CD4-positive, alpha-beta memory T cell (primary cell): ENCODE results near the gene NHLRC4. TPM values are rescaled to one million over a fixed set of nuclear protein-coding genes. Genes with fewer than 3 reads are reported as not detected.
A peak's percentile ranks its signal among the peaks of the same experiment; 100 is the strongest.

ENCODE experiments used
- CTCF ChIA-PET: fragments of 350-600 bp; sonication (Branson Sonifier 250); formaldehyde crosslinking; loops from one replicate; lab custom pipeline; 2021; ENCODE audit warnings: inconsistent platforms; ENCODE audit not compliant: partially characterized antibody; lab: Charles Lee
- POLR2A ChIA-PET: fragments of 350-600 bp; sonication (Branson Sonifier 250); formaldehyde crosslinking; loops from one replicate; lab custom pipeline; 2021; ENCODE audit not compliant: partially characterized antibody; lab: Charles Lee
- DNase-seq, 5 donors: peaks; one replicate each; pipeline versions ENCODE4 v3.0.0 to v3.0.0-alpha.2; 2020 to 2022; ENCODE audit warnings: mixed read lengths in 1 of 5
- H3K27ac ChIP-seq: one replicate; pipeline ENCODE4 v1.7.0; 2013; ENCODE audit warnings: low read depth, low read length
- H3K27me3 ChIP-seq: 2 replicates; pipeline ENCODE4 v1.7.0; 2013; ENCODE audit warnings: mild to moderate bottlenecking, low read length, moderate library complexity; ENCODE audit not compliant: insufficient read depth
- H3K36me3 ChIP-seq: 2 replicates; pipeline ENCODE4 v1.7.0; 2013; ENCODE audit warnings: mild to moderate bottlenecking, low read length, moderate library complexity; ENCODE audit not compliant: insufficient read depth
- H3K4me1 ChIP-seq: 2 replicates; pipeline ENCODE4 v1.7.0; 2013; ENCODE audit warnings: mild to moderate bottlenecking, low read length, moderate library complexity; ENCODE audit not compliant: insufficient read depth
- H3K4me3 ChIP-seq, 2 donors: one replicate each; pipeline ENCODE4 v1.7.0; 2013; ENCODE audit warnings: low read length in 2 of 2, mild to moderate bottlenecking in 1 of 2
- H3K9me3 ChIP-seq, 2 donors: one replicate each; pipeline ENCODE4 v1.7.0; 2013; ENCODE audit warnings: low read length in 2 of 2, control low read depth in 1 of 2; ENCODE audit not compliant: control insufficient read depth in 1 of 2
- H3K27ac Mint-ChIP-seq, 7 donors: one replicate each; pipeline ENCODE4 v1.8.0; 2020 to 2021; ENCODE audit warnings: mixed read lengths in 7 of 7, mild to moderate bottlenecking in 6 of 7, inconsistent platforms in 3 of 7, moderate library complexity in 3 of 7
- H3K27me3 Mint-ChIP-seq, 2 donors: one replicate each; pipeline ENCODE4 v1.8.0; 2020 to 2021; ENCODE audit warnings: mixed read lengths in 2 of 2
- H3K36me3 Mint-ChIP-seq, 2 donors: one replicate each; pipeline ENCODE4 v1.8.0; 2020 to 2021; ENCODE audit warnings: mixed read lengths in 2 of 2, inconsistent platforms in 1 of 2, mild to moderate bottlenecking in 1 of 2
- H3K4me1 Mint-ChIP-seq, 4 donors: one replicate each; pipeline ENCODE4 v1.8.0; 2020 to 2021; ENCODE audit warnings: mixed read lengths in 4 of 4, mild to moderate bottlenecking in 1 of 4
- H3K4me3 Mint-ChIP-seq, 8 donors: one replicate each; pipeline ENCODE4 v1.8.0; 2020 to 2021; ENCODE audit warnings: mixed read lengths in 8 of 8, mild to moderate bottlenecking in 7 of 8, moderate library complexity in 6 of 8, inconsistent platforms in 3 of 8
- H3K9me3 Mint-ChIP-seq, 8 donors: one replicate each; pipeline ENCODE4 v1.8.0; 2020 to 2021; ENCODE audit warnings: mixed read lengths in 8 of 8, mild to moderate bottlenecking in 5 of 8, inconsistent platforms in 3 of 8, moderate library complexity in 1 of 8
- intact Hi-C: fragments of 100-400 bp; cut with micrococcal nuclease; formaldehyde crosslinking; loops from one replicate; pipeline ENCODE4 v1.15.1; 2023
- polyA plus RNA-seq, 2 donors: library from polyadenylated mRNA; unstranded; fragments of 300-500 nt; fragmentation: Illumina TruSeq; gene quantifications; one replicate each; pipeline ENCODE4 v1.2.3, GENCODE V29; 2021
- total RNA-seq, 2 experiments: library from RNA; stranded (reverse); gene quantifications; one replicate each; pipeline ENCODE4 v1.2.3, GENCODE V29; 2021

Gene NHLRC4
- total and polyA plus RNA-seq, 4 experiments from 2014 or later: 2.1 to 3.2 (median 2.5) TPM

GRCh38 chr16:555528-556473 lies 11.0 kb upstream of the NHLRC4 start:
- H3K27ac Mint-ChIP-seq: no peak overlapping the region
- peaks cover 0 to 3% of the 10 kb centered on the region in 2 donors for H3K27me3 Mint-ChIP-seq
- H3K4me1 ChIP-seq: no peaks in the 10 kb centered on the region

GRCh38 chr16:556474-557173 lies 10.2 kb upstream of the NHLRC4 start:
- no peaks in the 10 kb centered on the region for H3K4me1 Mint-ChIP-seq
- intact Hi-C loops: no loop called here
- CTCF ChIA-PET: no interaction called here

More at GRCh38 chr16:555528-556473, 11.0 kb upstream of the NHLRC4 start:
- Histone ChIP-seq H3K27ac (no peak overlapping the region), H3K9me3 (no peaks in the 10 kb centered on the region), H3K36me3 (no peaks in the 10 kb centered on the region), H3K27me3 (peaks cover 3% of the 10 kb centered on the region), H3K4me3 (no peak overlapping the region)
- ChIA-PET CTCF (no interaction called here), POLR2A (interaction anchor here (1.1 kb wide), 1 partner anchor 1595 kb away, joined by 4 read pairs; no protein-coding TSS in a partner anchor)
- no peak overlapping the region for H3K4me3 Mint-ChIP-seq
- no peaks in the 10 kb centered on the region for H3K4me1 Mint-ChIP-seq
- intact Hi-C loops: no loop called here
- H3K36me3 Mint-ChIP-seq: peaks cover 0 to 1% of the 10 kb centered on the region in 2 donors
- no peak for DNase-seq
- H3K9me3 Mint-ChIP-seq: no peaks in the 10 kb centered on the region

GRCh38 chr16:557463-558297 lies 9.1 kb upstream of the NHLRC4 start:
- Histone ChIP-seq H3K27ac (no peak overlapping the region), H3K9me3 (no peaks in the 10 kb centered on the region), H3K27me3 (peaks cover 3% of the 10 kb centered on the region), H3K36me3 (no peaks in the 10 kb centered on the region), H3K4me3 (no peak overlapping the region), H3K4me1 (no peaks in the 10 kb centered on the region)
- Mint-ChIP-seq H3K4me1 (peaks cover 0 to 2% (median 0%) of the 10 kb centered on the region in 4 donors), H3K27ac (no peak overlapping the region), H3K27me3 (peaks cover 0 to 7% of the 10 kb centered on the region in 2 donors), H3K9me3 (no peaks in the 10 kb centered on the region), H3K4me3 (no peak overlapping the region), H3K36me3 (peaks cover 0 to 1% of the 10 kb centered on the region in 2 donors)
- intact Hi-C loops: no loop called here
- DNase-seq: no peak
- CTCF ChIA-PET: no interaction called here
- POLR2A ChIA-PET: no interaction called here

More at GRCh38 chr16:556474-557173, 10.2 kb upstream of the NHLRC4 start:
- Mint-ChIP-seq H3K27me3 (peaks cover 0 to 3% of the 10 kb centered on the region in 2 donors), H3K9me3 (no peaks in the 10 kb centered on the region), H3K4me3 (no peak overlapping the region), H3K36me3 (peaks cover 0 to 1% of the 10 kb centered on the region in 2 donors), H3K27ac (peak overlapping the region in 1 of 7 donors; percentile 75)
- Histone ChIP-seq H3K36me3 (no peaks in the 10 kb centered on the region), H3K4me3 (no peak overlapping the region), H3K4me1 (no peaks in the 10 kb centered on the region), H3K27ac (no peak overlapping the region), H3K9me3 (no peaks in the 10 kb centered on the region), H3K27me3 (peaks cover 3% of the 10 kb centered on the region)
- DNase-seq: no peak
- POLR2A ChIA-PET: interaction anchor here (1.1 kb wide), 1 partner anchor 1595 kb away, joined by 4 read pairs; no protein-coding TSS in a partner anchor

- peaks cover 0 to 2% (median 0%) of the 10 kb centered on the region in 4 donors for H3K4me1 Mint-ChIP-seq
Observed at GRCh38 chr16:558298-559020, 8.3 kb upstream of the NHLRC4 start.

GRCh38 chr16:559021-559380 lies 7.8 kb upstream of the NHLRC4 start:
- Mint-ChIP-seq H3K9me3 (no peaks in the 10 kb centered on the region), H3K4me1 (peaks cover 0 to 2% (median 0%) of the 10 kb centered on the region in 4 donors), H3K27ac (no peak overlapping the region), H3K4me3 (no peak overlapping the region), H3K36me3 (peaks cover 0 to 1% of the 10 kb centered on the region in 2 donors), H3K27me3 (peaks cover 0 to 7% of the 10 kb centered on the region in 2 donors)
- no peak overlapping the region for H3K4me3 ChIP-seq
- DNase-seq: no peak
- ChIA-PET POLR2A (no interaction called here), CTCF (no interaction called here)
- peaks cover 3% of the 10 kb centered on the region for H3K27me3 ChIP-seq
- no peaks in the 10 kb centered on the region for H3K36me3 ChIP-seq
- H3K9me3 ChIP-seq: no peaks in the 10 kb centered on the region
- no peak overlapping the region for H3K27ac ChIP-seq
- intact Hi-C loops: no loop called here
- H3K4me1 ChIP-seq: no peaks in the 10 kb centered on the region

More at GRCh38 chr16:558298-559020, 8.3 kb upstream of the NHLRC4 start:
- Mint-ChIP-seq H3K9me3 (no peaks in the 10 kb centered on the region), H3K27ac (no peak overlapping the region), H3K36me3 (peaks cover 0 to 1% of the 10 kb centered on the region in 2 donors), H3K27me3 (peaks cover 0 to 7% of the 10 kb centered on the region in 2 donors), H3K4me3 (no peak overlapping the region)
- Histone ChIP-seq H3K4me3 (no peak overlapping the region), H3K4me1 (no peaks in the 10 kb centered on the region), H3K9me3 (no peaks in the 10 kb centered on the region), H3K36me3 (no peaks in the 10 kb centered on the region), H3K27me3 (peaks cover 3% of the 10 kb centered on the region), H3K27ac (no peak overlapping the region)
- intact Hi-C loops: no loop called here
- ChIA-PET CTCF (no interaction called here), POLR2A (no interaction called here)
- DNase-seq: no peak

GRCh38 chr16:559411-560203 lies 7.2 kb upstream of the NHLRC4 start:
- Histone ChIP-seq H3K36me3 (no peaks in the 10 kb centered on the region), H3K9me3 (no peaks in the 10 kb centered on the region), H3K27me3 (peaks cover 3% of the 10 kb centered on the region), H3K4me1 (no peaks in the 10 kb centered on the region), H3K27ac (no peak overlapping the region), H3K4me3 (no peak overlapping the region)
- peaks cover 0 to 7% of the 10 kb centered on the region in 2 donors for H3K27me3 Mint-ChIP-seq
- POLR2A ChIA-PET: no interaction called here
- CTCF ChIA-PET: no interaction called here
- peaks cover 0 to 2% (median 0%) of the 10 kb centered on the region in 4 donors for H3K4me1 Mint-ChIP-seq
- no peak overlapping the region for H3K27ac Mint-ChIP-seq
- intact Hi-C loops: no loop called here
- no peaks in the 10 kb centered on the region for H3K9me3 Mint-ChIP-seq
- no peak overlapping the region for H3K4me3 Mint-ChIP-seq
- no peak for DNase-seq
- no peaks in the 10 kb centered on the region for H3K36me3 Mint-ChIP-seq
